H1 (cell line): Measurements from ENCODE around the gene B4GAT1. TPM values are rescaled to one million over a fixed set of nuclear protein-coding genes. Genes with fewer than 3 reads are reported as not detected.
A peak's percentile ranks its signal among the peaks of the same experiment; 100 is the strongest.

Source experiments
- CREB1 ChIP-seq: IDR thresholded peaks from 2 replicates; pipeline ENCODE4 v1.6.1; 2012; ENCODE audit warnings: inconsistent platforms
- NRF1 ChIP-seq: IDR thresholded peaks from 2 replicates; pipeline ENCODE4 v1.6.1; 2011; ENCODE audit warnings: mild to moderate bottlenecking, low read depth, low read length, improper control_type of control experiment
- PHF8 ChIP-seq: fragments of 200-600 bp; sonication (generic); conservative IDR thresholded peaks from 2 replicates; pipeline ENCODE4 v1.7.1; 2012; ENCODE audit warnings: low read depth, mild to moderate bottlenecking, inconsistent platforms, low read length, moderate library complexity
- RXRA ChIP-seq: IDR thresholded peaks from 2 replicates; pipeline ENCODE4 v1.6.1; 2011; ENCODE audit warnings: low read depth, mild to moderate bottlenecking, low read length, moderate library complexity; ENCODE audit not compliant: insufficient read depth
- TAF1 ChIP-seq: IDR thresholded peaks from 2 replicates; pipeline ENCODE4 v1.6.1; 2011; ENCODE audit warnings: mild to moderate bottlenecking, low read depth, low read length
- polyA plus RNA-seq, 7 experiments: library from polyadenylated mRNA; depleted of rRNA in 3 of 7; stranded (reverse) in 5 of 7; unstranded in 2 of 7; fragments of >200 nt in 5 of 7; fragments of 200-250 nt in 2 of 7; gene quantifications; 1 replicate in 5 of 7; 2 replicates in 1 of 7; 4 replicates in 1 of 7; pipeline versions ENCODE4 v1.2.1 to v1.2.3, GENCODE V29; 2011 to 2013; ENCODE audit warnings: missing spikeins in 2 of 7, mixed read lengths in 2 of 7
- total RNA-seq: library from RNA; stranded (reverse); fragmentation: NEBNext Ultra II Directional; extraction: Animal tissue kit (Norgen Biotek cat#: 25700); gene quantifications from 2 replicates; pipeline ENCODE4 v1.2.1, GENCODE V29; 2021

Gene B4GAT1
- total and polyA plus RNA-seq, 2 of the 8 experiments (the other 6 are each of a cell fraction or from before 2014, with no cell fraction given), result 22.2 to 27.8 TPM

DNA sequence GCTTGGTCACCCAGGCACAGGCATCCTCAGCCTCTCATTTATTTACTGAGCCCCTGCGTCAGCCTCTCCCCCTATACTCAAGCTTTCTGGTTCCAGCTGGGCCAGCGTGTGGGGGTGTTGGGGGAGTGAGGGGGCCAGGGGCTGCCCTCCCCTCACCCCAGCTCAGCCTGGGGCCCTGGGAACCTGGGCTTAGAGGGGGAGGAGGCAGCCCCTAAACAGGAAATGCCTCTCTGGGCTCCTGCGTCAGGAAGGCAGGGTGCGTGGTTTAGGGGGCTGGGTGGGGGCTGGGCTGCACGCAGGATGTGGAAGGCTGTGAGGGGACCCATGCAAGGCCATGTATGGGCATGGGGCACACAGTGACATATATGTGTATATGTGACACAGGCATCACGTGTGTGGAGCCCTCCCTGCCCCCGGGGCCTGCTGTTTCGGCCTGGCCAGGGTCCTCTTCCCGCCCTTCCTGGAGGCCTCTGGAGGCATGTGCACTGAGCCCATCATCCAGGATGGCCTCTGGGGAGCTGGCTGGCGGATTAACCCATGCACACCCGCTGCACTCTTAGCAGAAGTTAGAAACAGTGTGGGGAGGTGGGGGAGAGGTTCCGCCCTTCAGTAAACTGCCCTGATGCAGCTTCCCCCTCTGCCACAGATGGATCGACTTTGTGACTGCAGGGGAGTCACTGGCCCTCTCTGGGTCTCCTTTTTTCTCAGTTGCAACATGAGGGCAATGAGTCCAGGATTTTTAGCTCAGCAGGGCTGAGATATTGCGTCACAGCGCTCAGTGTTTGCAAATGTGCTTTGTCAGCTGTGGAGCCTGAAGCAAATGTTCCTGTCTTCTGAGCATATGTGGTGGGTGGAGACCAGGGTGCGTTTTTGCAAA is 29.5 kb downstream of the B4GAT1 start (continued):
- no peak for TF ChIP-seq PHF8
- TF ChIP-seq NRF1, result no peak
- peak; percentile 11; the same call in 1 of the 2 replicates for TF ChIP-seq CREB1
- 0 out of 2 replicates have a peak, but pooled peaks have one; percentile 19 for TF ChIP-seq TAF1
- TF ChIP-seq RXRA, result no peak
